SK-N-MC (cell line): ENCODE results near the gene AFP.

Experiments used
- EZH2 ChIP-seq: fragments of 200-600 bp; sonication (generic); IDR thresholded peaks from one replicate; pipeline ENCODE4 v1.6.1; 2017; ENCODE audit warnings: antibody characterized with exemption
- POLR2AphosphoS5 ChIP-seq: IDR thresholded peaks from 2 replicates; pipeline ENCODE4 v1.6.1; 2012; ENCODE audit warnings: mild to moderate bottlenecking, low read depth, low read length, borderline replicate concordance

- TF ChIP-seq POLR2AphosphoS5, result no peak
- TF ChIP-seq EZH2, result no peak
Measured at GRCh38 chr4:73458184-73459047, 22.4 kb downstream of the AFP start.
